LNCAP (cell line): ENCODE results near the gene ADAM17.

ENCODE experiments used
- CTCF ChIP-seq: fragments of 450-650 bp; IDR thresholded peaks from 2 replicates; pipeline ENCODE4 v1.5.1; 2017; ENCODE audit warnings: mild to moderate bottlenecking

Gene ADAM17

GRCh38 chr2:9573840-9574239 lies 18.2 kb upstream of the ADAM17 start:
- no peak for TF ChIP-seq CTCF

GRCh38 chr2:9573013-9573720 lies 17.5 kb upstream of the ADAM17 start:
- TF ChIP-seq CTCF = no peak

- no peak for TF ChIP-seq CTCF
Observed at GRCh38 chr2:9570182-9571060, 14.8 kb upstream of the ADAM17 start.

GRCh38 chr2:9565436-9566153 lies 10.0 kb upstream of the ADAM17 start:
- no peak for TF ChIP-seq CTCF

GRCh38 chr2:9560628-9561027 lies 5.0 kb upstream of the ADAM17 start:
- TF ChIP-seq CTCF = no peak

- no peak for TF ChIP-seq CTCF
Observed at GRCh38 chr2:9558948-9559381, 3.3 kb upstream of the ADAM17 start.

GRCh38 chr2:9556121-9556743 lies 602 bp upstream of the ADAM17 start:
- TF ChIP-seq CTCF = no peak
